ENCODE measurements around the gene GGA1.
A peak's percentile ranks its signal among the peaks of the same experiment; 100 is the strongest.

The GGA1 gene

GRCh38 chr22:37636949-37637273 lies 28.3 kb downstream of the GGA1 start:
- WGBS, 2 experiments: 54 to 67% methylated on average over 3 of the region's 3 CpGs
- peaks cover 24% of the 10 kb centered on the region for H3K4me1 ChIP-seq (ENCODE audit: control insufficient read depth, insufficient read depth, low read length)
- H3K9me3 ChIP-seq (ENCODE audit: control insufficient read depth, low read length): no peaks in the 10 kb centered on the region
- H3K27me3 ChIP-seq (ENCODE audit: control insufficient read depth, insufficient read depth, low read length, poor library complexity, severe bottlenecking): no peaks in the 10 kb centered on the region
- H3K36me3 ChIP-seq (ENCODE audit: control insufficient read depth, insufficient read depth, low read length): no peaks in the 10 kb centered on the region
- H3K27ac ChIP-seq (ENCODE audit: insufficient read depth, low read depth, low read length, poor library complexity, severe bottlenecking): no peak overlapping the region
- H3K4me3 ChIP-seq (ENCODE audit: insufficient read depth, low read depth, low read length): no peak overlapping the region

- WGBS, 2 experiments: 80 to 83% methylated on average over 11 of the region's 11 CpGs
- Histone ChIP-seq H3K36me3 (ENCODE audit: control insufficient read depth, insufficient read depth, low read length) (no peaks in the 10 kb centered on the region), H3K4me3 (ENCODE audit: insufficient read depth, low read depth, low read length) (peak overlapping the region; percentile 59), H3K4me1 (ENCODE audit: control insufficient read depth, insufficient read depth, low read length) (peaks cover 18% of the 10 kb centered on the region), H3K27me3 (ENCODE audit: control insufficient read depth, insufficient read depth, low read length, poor library complexity, severe bottlenecking) (no peaks in the 10 kb centered on the region), H3K9me3 (ENCODE audit: control insufficient read depth, low read length) (no peaks in the 10 kb centered on the region), H3K27ac (ENCODE audit: insufficient read depth, low read depth, low read length, poor library complexity, severe bottlenecking) (no peak overlapping the region)
Measured at GRCh38 chr22:37638391-37639069, 29.9 kb downstream of the GGA1 start.

- Histone ChIP-seq H3K27me3 (ENCODE audit: control insufficient read depth, insufficient read depth, low read length, poor library complexity, severe bottlenecking) (no peaks in the 10 kb centered on the region), H3K27ac (ENCODE audit: insufficient read depth, low read depth, low read length, poor library complexity, severe bottlenecking) (no peak within 1 kb of the TSS), H3K9me3 (ENCODE audit: control insufficient read depth, low read length) (no peaks in the 10 kb centered on the region), H3K4me3 (ENCODE audit: insufficient read depth, low read depth, low read length) (peak within 1 kb of the TSS; percentile 59), H3K36me3 (ENCODE audit: control insufficient read depth, insufficient read depth, low read length) (no peaks in the 10 kb centered on the region), H3K4me1 (ENCODE audit: control insufficient read depth, insufficient read depth, low read length) (peaks cover 11% of the 10 kb centered on the region)
- 5 to 6% methylated on average over 57 of the region's 57 CpGs for WGBS, 2 experiments
Measured at GRCh38 chr22:37639070-37639760, 30.6 kb downstream of the GGA1 start, which contains the start of gene SH3BP1. Gene SH3BP1 (plus strand): TSS chr22:37639669. CDS start chr22:37639788, 119 bp downstream.

- Histone ChIP-seq H3K27ac (ENCODE audit: insufficient read depth, low read depth, low read length, poor library complexity, severe bottlenecking) (no peak overlapping the region), H3K4me1 (ENCODE audit: control insufficient read depth, insufficient read depth, low read length) (peaks cover 6% of the 10 kb centered on the region), H3K36me3 (ENCODE audit: control insufficient read depth, insufficient read depth, low read length) (no peaks in the 10 kb centered on the region), H3K27me3 (ENCODE audit: control insufficient read depth, insufficient read depth, low read length, poor library complexity, severe bottlenecking) (no peaks in the 10 kb centered on the region), H3K4me3 (ENCODE audit: insufficient read depth, low read depth, low read length) (peak overlapping the region; percentile 59), H3K9me3 (ENCODE audit: control insufficient read depth, low read length) (no peaks in the 10 kb centered on the region)
- WGBS, 2 experiments: 4% methylated on average over 26 to 27 of the region's 27 CpGs
Measured at GRCh38 chr22:37639771-37640590, 31.3 kb downstream of the GGA1 start.

- Histone ChIP-seq H3K27me3 (ENCODE audit: control insufficient read depth, insufficient read depth, low read length, poor library complexity, severe bottlenecking) (no peaks in the 10 kb centered on the region), H3K27ac (ENCODE audit: insufficient read depth, low read depth, low read length, poor library complexity, severe bottlenecking) (no peak overlapping the region), H3K4me1 (ENCODE audit: control insufficient read depth, insufficient read depth, low read length) (peaks cover 6% of the 10 kb centered on the region), H3K9me3 (ENCODE audit: control insufficient read depth, low read length) (no peaks in the 10 kb centered on the region), H3K36me3 (ENCODE audit: control insufficient read depth, insufficient read depth, low read length) (no peaks in the 10 kb centered on the region), H3K4me3 (ENCODE audit: insufficient read depth, low read depth, low read length) (peak overlapping the region; percentile 59)
- 79 to 80% methylated on average over 23 to 24 of the region's 24 CpGs for WGBS, 2 experiments
Measured at GRCh38 chr22:37640591-37641560, 32.2 kb downstream of the GGA1 start.

GRCh38 chr22:37641561-37641949 lies 32.9 kb downstream of the GGA1 start:
- no peak overlapping the region for H3K27ac ChIP-seq (ENCODE audit: insufficient read depth, low read depth, low read length, poor library complexity, severe bottlenecking)
- H3K27me3 ChIP-seq (ENCODE audit: control insufficient read depth, insufficient read depth, low read length, poor library complexity, severe bottlenecking): no peaks in the 10 kb centered on the region
- peaks cover 6% of the 10 kb centered on the region for H3K4me1 ChIP-seq (ENCODE audit: control insufficient read depth, insufficient read depth, low read length)
- no peaks in the 10 kb centered on the region for H3K36me3 ChIP-seq (ENCODE audit: control insufficient read depth, insufficient read depth, low read length)
- WGBS, 2 experiments: 93 to 97% methylated on average over 5 of the region's 5 CpGs
- H3K9me3 ChIP-seq (ENCODE audit: control insufficient read depth, low read length): no peaks in the 10 kb centered on the region
- H3K4me3 ChIP-seq (ENCODE audit: insufficient read depth, low read depth, low read length): no peak overlapping the region

- 62 to 63% methylated on average over 9 of the region's 9 CpGs for WGBS, 2 experiments
- H3K9me3 ChIP-seq (ENCODE audit: control insufficient read depth, low read length): no peaks in the 10 kb centered on the region
- no peaks in the 10 kb centered on the region for H3K36me3 ChIP-seq (ENCODE audit: control insufficient read depth, insufficient read depth, low read length)
- no peak overlapping the region for H3K27ac ChIP-seq (ENCODE audit: insufficient read depth, low read depth, low read length, poor library complexity, severe bottlenecking)
- peaks cover 6% of the 10 kb centered on the region for H3K4me1 ChIP-seq (ENCODE audit: control insufficient read depth, insufficient read depth, low read length)
- no peak overlapping the region for H3K4me3 ChIP-seq (ENCODE audit: insufficient read depth, low read depth, low read length)
- no peaks in the 10 kb centered on the region for H3K27me3 ChIP-seq (ENCODE audit: control insufficient read depth, insufficient read depth, low read length, poor library complexity, severe bottlenecking)
Measured at GRCh38 chr22:37643225-37643847, 34.7 kb downstream of the GGA1 start.

GRCh38 chr22:37647317-37647716 lies 38.7 kb downstream of the GGA1 start:
- no peaks in the 10 kb centered on the region for H3K9me3 ChIP-seq (ENCODE audit: control insufficient read depth, low read length)
- H3K4me1 ChIP-seq (ENCODE audit: control insufficient read depth, insufficient read depth, low read length): no peaks in the 10 kb centered on the region
- 95 to 96% methylated on average over 9 of the region's 9 CpGs for whole genome bisulfite sequencing, 2 experiments
- no peaks in the 10 kb centered on the region for H3K27me3 ChIP-seq (ENCODE audit: control insufficient read depth, insufficient read depth, low read length, poor library complexity, severe bottlenecking)
- H3K36me3 ChIP-seq (ENCODE audit: control insufficient read depth, insufficient read depth, low read length): no peaks in the 10 kb centered on the region
- no peak overlapping the region for H3K27ac ChIP-seq (ENCODE audit: insufficient read depth, low read depth, low read length, poor library complexity, severe bottlenecking)
- H3K4me3 ChIP-seq (ENCODE audit: insufficient read depth, low read depth, low read length): no peak overlapping the region

GRCh38 chr22:37647928-37648327 lies 39.3 kb downstream of the GGA1 start:
- H3K4me1 ChIP-seq (ENCODE audit: control insufficient read depth, insufficient read depth, low read length): no peaks in the 10 kb centered on the region
- WGBS, 2 experiments: 94 to 96% methylated on average over 9 of the region's 9 CpGs
- no peaks in the 10 kb centered on the region for H3K36me3 ChIP-seq (ENCODE audit: control insufficient read depth, insufficient read depth, low read length)
- no peaks in the 10 kb centered on the region for H3K27me3 ChIP-seq (ENCODE audit: control insufficient read depth, insufficient read depth, low read length, poor library complexity, severe bottlenecking)
- H3K9me3 ChIP-seq (ENCODE audit: control insufficient read depth, low read length): no peaks in the 10 kb centered on the region
- H3K4me3 ChIP-seq (ENCODE audit: insufficient read depth, low read depth, low read length): no peak overlapping the region
- H3K27ac ChIP-seq (ENCODE audit: insufficient read depth, low read depth, low read length, poor library complexity, severe bottlenecking): no peak overlapping the region

All from ectodermal cell (in vitro differentiated cells).